ENCODE data around the gene EBPL. TPM values are rescaled to one million over a fixed set of nuclear protein-coding genes. Genes with fewer than 3 reads are reported as not detected.

The EBPL gene
- total RNA-seq, 4 donors from 2014 or later, result 47.0 to 99.4 (median 79.7) TPM

GRCh38 chr13:49683489-49683888 is 7.8 kb downstream of the EBPL start:
- no peaks in the 10 kb centered on the region for H3K27me3 ChIP-seq
- H3K27ac ChIP-seq, result no peak overlapping the region
- H3K36me3 ChIP-seq, result no peaks in the 10 kb centered on the region
- intact Hi-C loops (cut with DNase I; ENCODE audit: low total_unique reads), result no loop called here
- no peak for TF ChIP-seq CTCF (IDR thresholded peaks at IDR 0.05)
- TF ChIP-seq POLR2A (IDR thresholded peaks at IDR 0.05), result no peak
- H3K4me3 ChIP-seq, result no peak overlapping the region
- H3K9me3 ChIP-seq, result no peaks in the 10 kb centered on the region
- no peak for DNase-seq
- H3K4me1 ChIP-seq, result no peaks in the 10 kb centered on the region

- DNase-seq, result no peak
- Histone ChIP-seq H3K27me3 (no peaks in the 10 kb centered on the region), H3K9me3 (no peaks in the 10 kb centered on the region), H3K4me1 (no peaks in the 10 kb centered on the region), H3K27ac (peak overlapping the region in 1 of 2 donors; percentile 5), H3K36me3 (no peaks in the 10 kb centered on the region), H3K4me3 (no peak overlapping the region)
- no peak for TF ChIP-seq POLR2A (IDR thresholded peaks at IDR 0.05)
- TF ChIP-seq CTCF (IDR thresholded peaks at IDR 0.05), result no peak
- intact Hi-C loops (cut with DNase I; ENCODE audit: low total_unique reads), result no loop called here
Observed at GRCh38 chr13:49681842-49682435, 9.3 kb downstream of the EBPL start.

- no peak for DNase-seq
- intact Hi-C loops (cut with DNase I; ENCODE audit: low total_unique reads), result no loop called here
Observed at GRCh38 chr13:49679246-49679645, 12.0 kb downstream of the EBPL start.

GRCh38 chr13:49678191-49678914 is 12.9 kb downstream of the EBPL start:
- DNase-seq, result no peak
- no peak for TF ChIP-seq CTCF (IDR thresholded peaks at IDR 0.05)
- TF ChIP-seq POLR2A (IDR thresholded peaks at IDR 0.05), result no peak
- Histone ChIP-seq H3K36me3 (no peaks in the 10 kb centered on the region), H3K4me3 (no peak overlapping the region), H3K4me1 (no peaks in the 10 kb centered on the region), H3K27ac (no peak overlapping the region), H3K27me3 (no peaks in the 10 kb centered on the region), H3K9me3 (no peaks in the 10 kb centered on the region)
- intact Hi-C loops (cut with DNase I; ENCODE audit: low total_unique reads), result no loop called here

More at GRCh38 chr13:49679246-49679645, 12.0 kb downstream of the EBPL start:
- no peak for TF ChIP-seq CTCF (IDR thresholded peaks at IDR 0.05)
- no peak for TF ChIP-seq POLR2A (IDR thresholded peaks at IDR 0.05)
- no peaks in the 10 kb centered on the region for H3K27me3 ChIP-seq
- H3K4me1 ChIP-seq, result no peaks in the 10 kb centered on the region
- H3K9me3 ChIP-seq, result no peaks in the 10 kb centered on the region
- no peaks in the 10 kb centered on the region for H3K36me3 ChIP-seq
- no peak overlapping the region for H3K27ac ChIP-seq
- H3K4me3 ChIP-seq, result no peak overlapping the region

- Histone ChIP-seq H3K27me3 (no peaks in the 10 kb centered on the region), H3K9me3 (no peaks in the 10 kb centered on the region), H3K36me3 (no peaks in the 10 kb centered on the region), H3K4me1 (no peaks in the 10 kb centered on the region), H3K4me3 (no peak overlapping the region), H3K27ac (no peak overlapping the region)
- TF ChIP-seq CTCF (IDR thresholded peaks at IDR 0.05) (no peak), POLR2A (IDR thresholded peaks at IDR 0.05) (no peak)
- intact Hi-C loops (cut with DNase I; ENCODE audit: low total_unique reads), result no loop called here
- DNase-seq, result no peak
Observed at GRCh38 chr13:49676581-49677298, 14.5 kb downstream of the EBPL start.
